HG03060 (cell line): ENCODE measurements around the gene ZNF277.
"Not testable (repeated sequence)": the region's sequence is repeated elsewhere in the genome, so short reads cannot be mapped to it uniquely, and the experiment has no call there.

Experiments used
- ATAC-seq: cut with Tn5 transposase; IDR thresholded peaks from one replicate; pipeline ENCODE4 v1.9.1; 2021; ENCODE audit warnings: low read depth, moderate number of reproducible peaks; ENCODE audit not compliant: unreplicated experiment

ZNF277 gene

GRCh38 chr7:112381311-112382091, 175.0 kb downstream of the ZNF277 start:
- ATAC-seq, result no peak

GRCh38 chr7:112383671-112384417, 177.3 kb downstream of the ZNF277 start:
- no peak for ATAC-seq

DNA sequence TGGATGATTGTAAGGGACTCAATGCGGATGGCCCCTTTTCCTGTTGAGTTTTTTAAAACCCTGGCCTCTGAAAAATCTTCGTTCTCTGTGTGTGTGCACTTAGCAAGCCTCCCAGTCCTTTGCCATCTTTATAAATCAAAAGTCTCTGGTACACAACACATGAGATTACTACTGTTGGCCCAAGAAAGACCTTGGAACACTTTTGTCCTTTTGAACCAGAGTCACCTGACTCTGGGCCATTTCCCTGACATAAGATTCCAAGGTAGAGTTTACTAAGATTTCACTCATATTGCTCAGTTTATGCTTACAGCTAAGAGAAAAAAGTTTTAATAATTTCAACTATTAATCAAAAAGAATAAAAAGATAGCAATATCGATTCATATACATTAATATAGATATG, 179.0 kb downstream of the ZNF277 start:
- no peak for ATAC-seq

- ATAC-seq, result no peak
Observed at GRCh38 chr7:112386619-112387018, 180.1 kb downstream of the ZNF277 start.

- ATAC-seq, result no peak
Observed at GRCh38 chr7:112390167-112390566, 183.7 kb downstream of the ZNF277 start.

- not testable (repeated sequence) for ATAC-seq
Observed at GRCh38 chr7:112391079-112391821, 184.8 kb downstream of the ZNF277 start.

DNA sequence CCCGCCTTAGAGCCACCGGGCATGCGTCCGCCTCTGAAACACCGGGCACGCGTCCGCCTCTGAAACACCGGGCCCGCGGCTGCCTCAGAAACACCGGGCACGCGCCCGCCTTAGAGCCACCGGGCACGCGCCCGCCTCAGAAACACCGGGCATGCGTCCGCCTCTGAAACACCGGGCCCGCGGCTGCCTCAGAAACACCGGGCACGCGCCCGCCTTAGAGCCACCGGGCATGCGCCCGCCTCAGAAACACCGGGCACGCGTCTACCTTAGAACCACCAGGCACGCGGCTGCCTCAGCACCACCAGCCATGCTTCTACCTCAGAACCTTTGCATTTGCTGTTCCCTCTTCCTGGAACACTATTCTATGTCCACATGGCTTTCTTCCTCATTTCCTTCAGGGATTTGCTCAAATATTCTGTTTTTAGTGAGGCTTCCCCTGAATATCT, 185.4 kb downstream of the ZNF277 start:
- not testable (repeated sequence) for ATAC-seq
